HFFc6 (cell line): Measurements from ENCODE around the gene ARSK. TPM values are rescaled to one million over a fixed set of nuclear protein-coding genes. Genes with fewer than 3 reads are reported as not detected.

Source experiments
- DNase-seq: peaks from one replicate; pipeline ENCODE4 v3.0.0-alpha.2; 2018
- H3K27ac Mint-ChIP-seq: 2 replicates; pipeline ENCODE4 v1.8.0; 2020; ENCODE audit warnings: mild to moderate bottlenecking, mixed read lengths
- H3K27me3 Mint-ChIP-seq: 2 replicates; pipeline ENCODE4 v1.8.0; 2021; ENCODE audit warnings: mild to moderate bottlenecking, moderate library complexity, mixed read lengths; ENCODE audit not compliant: insufficient read depth
- H3K36me3 Mint-ChIP-seq: 2 replicates; pipeline ENCODE4 v1.8.0; 2021; ENCODE audit warnings: low read depth, mixed read lengths
- H3K4me1 Mint-ChIP-seq: 2 replicates; pipeline ENCODE4 v1.8.0; 2020; ENCODE audit warnings: low read depth, mixed read lengths
- H3K4me3 Mint-ChIP-seq: 2 replicates; pipeline ENCODE4 v1.8.0; 2020; ENCODE audit warnings: mild to moderate bottlenecking, moderate library complexity, mixed read lengths
- H3K9me3 Mint-ChIP-seq: 2 replicates; pipeline ENCODE4 v1.8.0; 2020; ENCODE audit warnings: mild to moderate bottlenecking, mixed read lengths
- total RNA-seq, 6 experiments: library from RNA; stranded (reverse); fragmentation: NEBNext Ultra II Directional; extraction: Animal tissue kit (Norgen Biotek cat#: 25700); gene quantifications; 2 replicates in 1 of 6; 3 replicates in 5 of 6; pipeline ENCODE4 v1.2.3, GENCODE V29; 2021
- TF ChIP-seq, protein P1 (sequence below): fragments of 200-600 bp; sonication (generic); IDR thresholded peaks from 2 replicates; pipeline ENCODE4 v1.5.0; 2021; ENCODE audit warnings: antibody characterized with exemption, mild to moderate bottlenecking

Gene ARSK
- total RNA-seq, 6 experiments from 2014 or later = 11.6 to 19.7 (median 17.3) TPM

DNA sequence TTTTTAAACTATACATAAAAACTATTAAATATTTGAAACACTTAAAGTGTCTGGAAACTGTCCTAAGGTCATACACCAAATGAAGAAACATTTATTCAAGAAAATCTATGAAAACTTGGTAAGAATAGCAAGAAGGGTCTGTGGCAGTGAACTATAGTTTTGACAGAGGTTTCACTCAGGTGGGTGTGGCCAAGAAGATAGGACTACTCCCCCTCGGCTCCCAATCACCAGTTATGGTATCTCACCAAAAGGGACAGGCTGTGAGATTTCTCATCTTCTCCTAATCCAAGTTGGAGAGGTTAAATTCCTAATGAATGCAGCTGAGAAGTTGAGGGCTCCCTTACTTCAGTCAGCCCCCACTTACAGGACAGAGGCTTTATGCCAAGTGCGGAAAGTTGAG lies 2.9 kb downstream of the ARSK start:
- DNase-seq = no peak
- Mint-ChIP-seq H3K27me3 (no peaks in the 10 kb centered on the region; the same call in 1 of the 2 replicates), H3K36me3 (peaks cover 12% of the 10 kb centered on the region; the same call in 1 of the 2 replicates), H3K9me3 (no peaks in the 10 kb centered on the region), H3K27ac (peak overlapping the region; percentile 12; the same call in 1 of the 2 replicates), H3K4me3 (peak overlapping the region; percentile 46), H3K4me1 (peaks cover 34% of the 10 kb centered on the region)
- TF ChIP-seq, protein P1, sequence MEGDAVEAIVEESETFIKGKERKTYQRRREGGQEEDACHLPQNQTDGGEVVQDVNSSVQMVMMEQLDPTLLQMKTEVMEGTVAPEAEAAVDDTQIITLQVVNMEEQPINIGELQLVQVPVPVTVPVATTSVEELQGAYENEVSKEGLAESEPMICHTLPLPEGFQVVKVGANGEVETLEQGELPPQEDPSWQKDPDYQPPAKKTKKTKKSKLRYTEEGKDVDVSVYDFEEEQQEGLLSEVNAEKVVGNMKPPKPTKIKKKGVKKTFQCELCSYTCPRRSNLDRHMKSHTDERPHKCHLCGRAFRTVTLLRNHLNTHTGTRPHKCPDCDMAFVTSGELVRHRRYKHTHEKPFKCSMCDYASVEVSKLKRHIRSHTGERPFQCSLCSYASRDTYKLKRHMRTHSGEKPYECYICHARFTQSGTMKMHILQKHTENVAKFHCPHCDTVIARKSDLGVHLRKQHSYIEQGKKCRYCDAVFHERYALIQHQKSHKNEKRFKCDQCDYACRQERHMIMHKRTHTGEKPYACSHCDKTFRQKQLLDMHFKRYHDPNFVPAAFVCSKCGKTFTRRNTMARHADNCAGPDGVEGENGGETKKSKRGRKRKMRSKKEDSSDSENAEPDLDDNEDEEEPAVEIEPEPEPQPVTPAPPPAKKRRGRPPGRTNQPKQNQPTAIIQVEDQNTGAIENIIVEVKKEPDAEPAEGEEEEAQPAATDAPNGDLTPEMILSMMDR = no peak

DNA sequence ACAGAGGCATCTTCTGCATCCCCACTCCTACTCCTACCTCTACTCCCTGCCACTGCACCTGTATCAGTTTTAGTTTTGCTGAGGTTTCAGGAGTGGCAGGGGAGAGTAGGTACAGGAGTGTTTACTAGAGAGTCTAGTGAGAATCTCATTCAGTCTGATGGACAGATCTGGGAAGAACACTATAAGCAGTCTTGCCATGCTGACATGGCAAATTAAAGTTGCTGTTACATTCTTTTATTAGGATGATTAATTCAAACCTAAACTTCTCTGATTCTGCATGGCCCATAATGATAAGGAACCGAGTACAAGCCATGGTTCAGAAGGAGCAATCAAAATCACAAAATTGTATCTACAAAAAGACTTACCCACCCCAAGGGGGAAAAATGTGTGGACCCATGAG lies 7.4 kb downstream of the ARSK start:
- no peak overlapping the region for H3K27ac Mint-ChIP-seq
- no peak overlapping the region for H3K4me3 Mint-ChIP-seq
- peaks cover 3% of the 10 kb centered on the region; the same call in 1 of the 2 replicates for H3K27me3 Mint-ChIP-seq
- peaks cover 29% of the 10 kb centered on the region for H3K36me3 Mint-ChIP-seq
- DNase-seq = no peak
- TF ChIP-seq, protein P1 = no peak
- peaks cover 36% of the 10 kb centered on the region for H3K4me1 Mint-ChIP-seq
- H3K9me3 Mint-ChIP-seq = peaks cover 11% of the 10 kb centered on the region

DNA sequence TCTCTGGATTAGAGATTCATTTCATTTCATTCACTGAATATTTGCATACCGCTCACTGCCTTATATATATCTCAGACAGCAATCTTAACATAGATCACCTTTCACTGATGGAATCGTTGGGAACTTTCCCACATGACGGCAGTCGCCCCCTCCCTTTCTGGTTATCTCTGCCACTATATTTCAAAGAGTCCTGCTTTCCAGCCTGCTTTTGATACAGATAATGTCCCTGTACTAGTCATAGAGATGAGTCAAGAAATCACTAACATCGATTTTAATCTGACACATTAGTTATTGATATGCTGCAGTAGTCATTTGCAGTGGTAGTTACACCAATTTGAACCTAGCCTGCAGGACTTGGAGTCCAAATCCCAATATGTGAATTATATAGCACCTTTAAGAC lies 8.5 kb downstream of the ARSK start:
- Mint-ChIP-seq H3K27ac (no peak overlapping the region), H3K4me3 (no peak overlapping the region), H3K36me3 (peaks cover 35% of the 10 kb centered on the region), H3K27me3 (peaks cover 3% of the 10 kb centered on the region; the same call in 1 of the 2 replicates), H3K4me1 (peaks cover 25% of the 10 kb centered on the region), H3K9me3 (peaks cover 11% of the 10 kb centered on the region)
- no peak for DNase-seq
- TF ChIP-seq, protein P1 = no peak

DNA sequence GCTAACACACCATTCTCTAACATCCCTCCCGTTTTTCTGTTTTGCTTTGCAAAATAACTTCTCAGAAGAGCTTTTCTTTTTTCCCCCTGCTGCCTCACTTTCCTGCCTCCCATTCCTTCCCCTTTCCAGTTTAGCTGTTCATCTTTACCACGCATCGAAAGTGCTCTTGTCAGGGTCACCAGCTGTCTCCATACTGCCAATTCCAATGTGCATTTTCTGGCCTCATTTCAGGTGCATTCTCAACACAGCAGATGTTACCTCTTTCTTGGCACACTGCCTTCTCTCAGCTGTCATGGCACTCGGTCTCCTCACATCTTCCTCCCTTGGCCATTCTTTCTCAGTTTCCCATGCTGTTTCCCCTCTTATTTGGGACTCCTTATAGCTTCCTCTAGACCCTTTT lies 9.5 kb downstream of the ARSK start:
- no peak for DNase-seq
- peaks cover 36% of the 10 kb centered on the region for H3K36me3 Mint-ChIP-seq
- peaks cover 28% of the 10 kb centered on the region for H3K4me1 Mint-ChIP-seq
- H3K27me3 Mint-ChIP-seq = peaks cover 3% of the 10 kb centered on the region; the same call in 1 of the 2 replicates
- no peak overlapping the region for H3K4me3 Mint-ChIP-seq
- H3K27ac Mint-ChIP-seq = peak overlapping the region; percentile 24; the same call in 1 of the 2 replicates
- TF ChIP-seq, protein P1 = no peak
- peaks cover 11% of the 10 kb centered on the region for H3K9me3 Mint-ChIP-seq

DNA sequence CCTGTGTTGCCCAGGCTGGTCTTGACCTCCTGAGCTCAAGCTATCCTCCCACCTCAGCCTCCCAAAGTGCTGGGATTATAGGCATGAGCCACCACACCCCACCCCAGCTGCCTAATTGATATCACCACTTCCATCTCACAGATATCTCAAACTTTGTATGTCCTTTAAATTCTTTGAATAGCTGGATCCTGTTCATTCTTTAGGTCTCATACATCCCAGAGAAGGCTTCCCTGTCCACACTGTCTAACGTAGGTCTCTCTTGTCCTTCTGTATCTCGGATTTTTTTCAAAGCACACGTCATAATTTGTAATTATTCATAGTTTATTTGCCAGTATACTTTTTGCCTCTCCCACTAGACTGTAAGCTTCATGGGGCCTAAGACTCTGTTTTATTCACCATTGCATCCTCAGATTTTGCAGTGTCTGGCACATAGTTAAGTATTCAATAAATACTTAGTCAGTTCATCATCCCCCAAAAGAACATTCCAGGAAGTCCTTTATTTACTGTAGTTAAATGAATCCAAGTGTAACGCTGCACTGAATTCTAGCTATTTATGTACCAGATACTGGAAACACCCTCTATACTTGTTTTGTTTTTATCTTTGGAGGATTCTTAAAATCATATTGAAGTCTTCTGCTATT lies 10.5 kb downstream of the ARSK start:
- TF ChIP-seq, protein P1 = no peak
- peaks cover 3% of the 10 kb centered on the region; the same call in 1 of the 2 replicates for H3K27me3 Mint-ChIP-seq
- H3K27ac Mint-ChIP-seq = peak overlapping the region; percentile 68
- H3K4me3 Mint-ChIP-seq = peak overlapping the region; percentile 55
- peaks cover 11% of the 10 kb centered on the region for H3K9me3 Mint-ChIP-seq
- DNase-seq = peak; percentile 36
- H3K4me1 Mint-ChIP-seq = peaks cover 33% of the 10 kb centered on the region
- H3K36me3 Mint-ChIP-seq = peaks cover 36% of the 10 kb centered on the region
